COR-L47 (cell line): ENCODE measurements around the gene CLCN5.
"Not testable (repeated sequence)": the region's sequence is repeated elsewhere in the genome, so short reads cannot be mapped to it uniquely, and the experiment has no call there.

ENCODE experiments used
- DNase-seq: peaks from one replicate; lab custom pipeline; 2025; lab: John Stamatoyannopoulos, UW

The CLCN5 gene

GRCh38 chrX:49996474-49996873 is 74.1 kb downstream of the CLCN5 start:
- no peak for DNase-seq

- DNase-seq, result no peak
Observed at GRCh38 chrX:49999087-49999486, 76.7 kb downstream of the CLCN5 start.

- no peak for DNase-seq
Observed at GRCh38 chrX:50000937-50001542, 78.6 kb downstream of the CLCN5 start.

GRCh38 chrX:50002067-50002714 is 79.8 kb downstream of the CLCN5 start:
- no peak for DNase-seq

GRCh38 chrX:50003467-50003866 is 81.1 kb downstream of the CLCN5 start:
- DNase-seq, result no peak

GRCh38 chrX:50003927-50004326 is 81.5 kb downstream of the CLCN5 start:
- no peak for DNase-seq

- not testable (repeated sequence) for DNase-seq
Observed at GRCh38 chrX:50025591-50025990, 103.2 kb downstream of the CLCN5 start.

- no peak for DNase-seq
Observed at GRCh38 chrX:50035126-50035525, 112.7 kb downstream of the CLCN5 start.

GRCh38 chrX:50036426-50036825 is 114.0 kb downstream of the CLCN5 start:
- no peak for DNase-seq

GRCh38 chrX:50045823-50046222 is 123.4 kb downstream of the CLCN5 start:
- DNase-seq, result no peak

- DNase-seq, result no peak
Observed at GRCh38 chrX:50049228-50049627, 126.8 kb downstream of the CLCN5 start.

GRCh38 chrX:50054147-50054546 is 131.8 kb downstream of the CLCN5 start:
- DNase-seq, result no peak

- no peak for DNase-seq
Observed at GRCh38 chrX:50066318-50066937, 144.0 kb downstream of the CLCN5 start.

GRCh38 chrX:50067435-50068284 is 145.3 kb downstream of the CLCN5 start:
- peak; percentile 54 for DNase-seq

GRCh38 chrX:50068285-50068563 is 145.8 kb downstream of the CLCN5 start:
- DNase-seq, result no peak

- DNase-seq, result no peak
Observed at GRCh38 chrX:50068893-50069292, 146.5 kb downstream of the CLCN5 start.

GRCh38 chrX:50071494-50071893 is 149.1 kb downstream of the CLCN5 start:
- no peak for DNase-seq

GRCh38 chrX:50072110-50072509 is 149.7 kb downstream of the CLCN5 start:
- DNase-seq, result no peak

GRCh38 chrX:50073601-50074000 is 151.2 kb downstream of the CLCN5 start:
- DNase-seq, result no peak

- DNase-seq, result no peak
Observed at GRCh38 chrX:50075630-50076339, 153.4 kb downstream of the CLCN5 start.

GRCh38 chrX:50081282-50081889 is 159.0 kb downstream of the CLCN5 start:
- DNase-seq, result peak; percentile 25

GRCh38 chrX:50082741-50083140 is 160.3 kb downstream of the CLCN5 start:
- no peak for DNase-seq
